Stomach (tissue), 9 donors: Measurements from ENCODE around the gene ARHGAP12. TPM values are rescaled to one million over a fixed set of nuclear protein-coding genes. Genes with fewer than 3 reads are reported as not detected.

ENCODE experiments used
- DNase-seq, 2 donors: peaks; one replicate each; pipeline versions ENCODE4 v3.0.0 to v3.0.0-alpha.2; 2013 to 2019
- H3K27ac ChIP-seq, 5 donors: fragments of 200-600 bp in 4 of 5; sonication (generic) in 4 of 5; one replicate each; pipeline ENCODE4 v1.5.1; 2013 to 2019; ENCODE audit warnings: mild to moderate bottlenecking in 1 of 5, moderate library complexity in 1 of 5
- H3K27me3 ChIP-seq, 3 donors: fragments of 200-600 bp; sonication (generic); one replicate each; pipeline ENCODE4 v1.5.1; 2017 to 2019; ENCODE audit warnings: mixed run types in 1 of 3
- H3K36me3 ChIP-seq, 4 donors: fragments of 200-600 bp; sonication (generic); 1 replicate in 3 of 4; 2 replicates in 1 of 4; pipeline ENCODE4 v1.5.1; 2016 to 2019
- H3K4me1 ChIP-seq, 4 donors: fragments of 200-600 bp; sonication (generic); one replicate each; pipeline ENCODE4 v1.5.1; 2016 to 2019
- H3K4me3 ChIP-seq, 4 donors: fragments of 200-600 bp; sonication (generic) in 3 of 4; one replicate each; pipeline ENCODE4 v1.5.1; 2016 to 2019; ENCODE audit warnings: mild to moderate bottlenecking in 1 of 4
- H3K9me3 ChIP-seq, 4 donors: fragments of 200-600 bp; sonication (generic); one replicate each; pipeline ENCODE4 v1.5.1; 2016 to 2019
- CTCF ChIP-seq, 7 experiments: fragments of 450-650 bp in 4 of 7; fragments of 200-600 bp in 3 of 7; sonication (generic) in 3 of 7; IDR thresholded peaks; one replicate each; pipeline ENCODE4 v1.5.1; 2016 to 2019; ENCODE audit warnings: antibody characterized with exemption in 7 of 7, control low read depth in 2 of 7, mild to moderate bottlenecking in 1 of 7
- EP300 ChIP-seq: sonication (generic); formaldehyde crosslinking; IDR thresholded peaks from one replicate; pipeline ENCODE4 v1.6.1; 2017; ENCODE audit warnings: antibody characterized with exemption
- POLR2A ChIP-seq, 4 donors: fragments of 450-650 bp; IDR thresholded peaks; one replicate each; pipeline ENCODE4 v1.6.1; 2016; ENCODE audit warnings: antibody characterized with exemption in 4 of 4, control low read depth in 2 of 4, mild to moderate bottlenecking in 1 of 4, moderate library complexity in 1 of 4
- POLR2AphosphoS5 ChIP-seq, 3 donors: sonication (generic); formaldehyde crosslinking; IDR thresholded peaks; one replicate each; pipeline ENCODE4 v1.6.1; 2016; ENCODE audit warnings: antibody characterized with exemption in 3 of 3
- WGBS, 5 donors: extraction: QIAGEN DNeasy Blood & Tissue Kit in 3 of 5; methylation state at CpG; one replicate each; pipeline versions ENCODE4 v1.1.5 to v1.1.7; 2013 to 2018; 5-methylcytosine and 5-hydroxymethylcytosine counted together
- intact Hi-C: fragments of 100-400 bp; cut with DNase I; formaldehyde crosslinking; loops from one replicate; pipeline ENCODE4 v1.15.1; 2023; ENCODE audit warnings: low total_unique reads
- polyA plus RNA-seq, 3 donors: library from polyadenylated mRNA; stranded (reverse); fragments of 200-250 nt; gene quantifications; one replicate each; pipeline ENCODE4 v1.2.3, GENCODE V29; 2013
- total RNA-seq, 5 donors: library from RNA; depleted of rRNA; stranded (reverse); fragments of >200 nt; gene quantifications; one replicate each; pipeline versions ENCODE4 v1.1.0 to v1.2.3, GENCODE V29; 2014 to 2016
- donor health status: healthy with polysubstance abuse.
- donor health status: Bipolar disorder and iron deficiency.
- donor health status: healthy.

The ARHGAP12 gene
- total and polyA plus RNA-seq, 8 donors: 9.8 to 343 (median 27.9) TPM

- TF ChIP-seq POLR2A (IDR thresholded peaks at IDR 0.05) (no peak), CTCF (IDR thresholded peaks at IDR 0.05) (no peak), POLR2AphosphoS5 (IDR thresholded peaks at IDR 0.05) (no peak), EP300 (no peak)
- 84 to 96% (median 92%) methylated on average over 2 of the region's 2 CpGs for WGBS, 5 donors
- peaks cover 21 to 57% (median 41%) of the 10 kb centered on the region in 4 donors for H3K4me1 ChIP-seq
- H3K4me3 ChIP-seq: no peak overlapping the region
- intact Hi-C loops: no loop called here
- H3K27ac ChIP-seq: no peak overlapping the region
- no peak for DNase-seq
- H3K36me3 ChIP-seq: no peaks in the 10 kb centered on the region
- H3K27me3 ChIP-seq: no peaks in the 10 kb centered on the region
- H3K9me3 ChIP-seq: no peaks in the 10 kb centered on the region
Observed at GRCh38 chr10:31914370-31914769, 14.3 kb downstream of the ARHGAP12 start.

- Histone ChIP-seq H3K27ac (peak overlapping the region in 4 of 5 donors; percentile 14 to 66 (median 22)), H3K9me3 (no peaks in the 10 kb centered on the region), H3K36me3 (peaks cover 0 to 5% (median 4%) of the 10 kb centered on the region in 4 donors), H3K4me1 (peaks cover 21 to 47% (median 37%) of the 10 kb centered on the region in 4 donors), H3K27me3 (no peaks in the 10 kb centered on the region), H3K4me3 (peak overlapping the region in 2 of 4 donors; percentile 2 to 10)
- DNase-seq: no peak
- intact Hi-C loops: no loop called here
- 24 to 45% (median 30%) methylated on average over 10 of the region's 10 CpGs for WGBS, 5 donors
- no peak for TF ChIP-seq CTCF (IDR thresholded peaks at IDR 0.05)
- TF ChIP-seq POLR2A (IDR thresholded peaks at IDR 0.05): no peak
- no peak for TF ChIP-seq EP300
- TF ChIP-seq POLR2AphosphoS5 (IDR thresholded peaks at IDR 0.05): no peak
Observed at GRCh38 chr10:31912898-31913850, 15.5 kb downstream of the ARHGAP12 start.

GRCh38 chr10:31912289-31912688, 16.3 kb downstream of the ARHGAP12 start:
- TF ChIP-seq CTCF (IDR thresholded peaks at IDR 0.05) (no peak), POLR2AphosphoS5 (IDR thresholded peaks at IDR 0.05) (no peak), EP300 (no peak)
- 33 to 49% (median 42%) methylated on average over 2 of the region's 2 CpGs for WGBS, 5 donors
- Histone ChIP-seq H3K4me3 (peak overlapping the region in 1 of 4 donors; percentile 10), H3K27ac (no peak overlapping the region), H3K4me1 (peaks cover 21 to 52% (median 40%) of the 10 kb centered on the region in 4 donors), H3K27me3 (no peaks in the 10 kb centered on the region), H3K9me3 (no peaks in the 10 kb centered on the region), H3K36me3 (peaks cover 0 to 10% (median 8%) of the 10 kb centered on the region in 4 donors)
- intact Hi-C loops: no loop called here
- DNase-seq: no peak

- no peak overlapping the region for H3K4me3 ChIP-seq
- no peaks in the 10 kb centered on the region for H3K9me3 ChIP-seq
- TF ChIP-seq EP300 (no peak), POLR2AphosphoS5 (IDR thresholded peaks at IDR 0.05) (no peak), POLR2A (IDR thresholded peaks at IDR 0.05) (no peak), CTCF (IDR thresholded peaks at IDR 0.05) (no peak)
- no peaks in the 10 kb centered on the region for H3K27me3 ChIP-seq
- peaks cover 0 to 31% (median 9%) of the 10 kb centered on the region in 4 donors for H3K36me3 ChIP-seq
- WGBS, 5 donors: 86 to 98% (median 95%) methylated on average over 3 of the region's 3 CpGs
- H3K4me1 ChIP-seq: peaks cover 21 to 69% (median 47%) of the 10 kb centered on the region in 4 donors
- intact Hi-C loops: no loop called here
- no peak overlapping the region for H3K27ac ChIP-seq
- DNase-seq: no peak
Observed at GRCh38 chr10:31910016-31910415, 18.6 kb downstream of the ARHGAP12 start.
